HG03460 (cell line): ENCODE measurements around the gene TXNDC9.
A peak's percentile ranks its signal among the peaks of the same experiment; 100 is the strongest.
"Not testable (repeated sequence)": the region's sequence is repeated elsewhere in the genome, so short reads cannot be mapped to it uniquely, and the experiment has no call there.

Experiments
- ATAC-seq: cut with Tn5 transposase; IDR thresholded peaks from one replicate; pipeline ENCODE4 v1.9.1; 2021; ENCODE audit not compliant: unreplicated experiment

Gene TXNDC9

GRCh38 chr2:99336804-99337112 lies 625 bp upstream of the TXNDC9 start:
- peak; percentile 2 for ATAC-seq

- ATAC-seq: no peak
Measured at GRCh38 chr2:99325384-99325783, 10.7 kb downstream of the TXNDC9 start.

DNA sequence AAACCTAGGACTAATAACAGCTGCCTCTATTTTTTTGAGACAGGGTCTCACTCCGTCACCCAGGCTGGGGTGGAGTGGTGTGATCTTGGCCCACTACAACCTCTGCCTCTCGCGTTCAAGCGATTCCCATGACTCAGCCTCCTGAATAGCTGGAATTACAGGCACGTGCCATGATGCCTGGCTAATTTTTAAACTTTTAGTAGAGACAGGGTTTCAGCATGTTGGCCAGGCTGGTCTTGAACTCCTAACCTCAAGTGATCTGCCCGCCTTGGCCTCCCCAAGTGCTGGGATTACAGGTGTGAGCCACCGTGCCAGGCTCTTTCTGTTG lies 18.3 kb downstream of the TXNDC9 start:
- ATAC-seq: not testable (repeated sequence)

DNA sequence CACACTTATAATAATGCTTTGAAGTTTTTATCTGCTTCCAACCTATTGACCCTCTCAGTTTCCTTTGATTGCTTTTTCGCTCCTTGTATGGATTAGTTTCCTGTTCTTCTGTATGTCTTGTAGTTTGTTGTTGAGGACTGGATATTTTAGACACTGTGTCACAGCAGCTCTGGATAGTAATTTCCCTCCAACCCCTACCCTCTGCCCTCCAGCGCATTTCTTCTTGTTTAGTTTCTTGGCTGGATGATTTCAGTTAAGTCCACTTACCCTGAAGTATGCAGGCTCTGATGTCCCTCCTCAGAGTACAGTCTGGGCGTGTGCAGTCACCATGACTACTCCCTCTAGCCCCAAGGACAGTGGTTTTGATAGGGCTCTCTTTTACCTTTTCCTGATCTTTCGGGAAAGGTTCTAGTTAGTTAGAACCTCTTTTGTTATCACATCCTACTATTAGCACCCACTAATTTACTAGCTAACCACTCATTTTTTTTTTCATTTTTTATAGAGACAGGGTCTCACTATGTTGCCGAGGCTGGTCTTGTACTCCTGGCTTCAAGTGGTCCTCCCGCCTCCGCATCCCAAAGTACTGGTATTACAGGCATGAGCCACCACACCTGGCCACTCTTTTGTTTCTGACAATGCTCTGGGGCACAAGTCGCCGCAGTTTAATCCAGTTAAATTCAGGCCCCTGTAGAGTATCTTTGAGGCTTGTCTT lies 18.8 kb downstream of the TXNDC9 start:
- no peak for ATAC-seq

DNA sequence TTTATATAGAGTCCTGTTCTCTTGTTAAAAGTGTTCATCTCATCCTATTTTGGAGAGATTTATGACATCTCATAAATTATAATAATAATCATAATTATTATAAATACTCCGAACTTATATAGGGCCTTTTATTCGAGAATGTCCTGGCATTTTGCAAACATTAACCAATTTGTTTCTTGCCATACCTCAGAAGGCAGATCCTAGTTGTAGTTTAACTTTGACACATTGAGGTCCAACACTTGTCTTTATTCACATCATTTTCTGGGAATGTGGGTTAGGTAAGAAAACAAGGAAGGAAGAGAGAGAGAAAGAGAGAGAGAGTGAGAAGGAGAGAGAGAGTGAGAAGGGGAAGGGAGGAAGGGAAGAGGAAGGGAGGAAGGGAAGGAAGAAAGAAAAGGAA lies 35.0 kb downstream of the TXNDC9 start, which contains the start of gene LYG1:
LYG1 (minus strand) TSS at position 101 of the 400 bp plus-strand sequence. CDS start 5,527 bp downstream, outside the sequence.
- ATAC-seq: not testable (repeated sequence)

DNA sequence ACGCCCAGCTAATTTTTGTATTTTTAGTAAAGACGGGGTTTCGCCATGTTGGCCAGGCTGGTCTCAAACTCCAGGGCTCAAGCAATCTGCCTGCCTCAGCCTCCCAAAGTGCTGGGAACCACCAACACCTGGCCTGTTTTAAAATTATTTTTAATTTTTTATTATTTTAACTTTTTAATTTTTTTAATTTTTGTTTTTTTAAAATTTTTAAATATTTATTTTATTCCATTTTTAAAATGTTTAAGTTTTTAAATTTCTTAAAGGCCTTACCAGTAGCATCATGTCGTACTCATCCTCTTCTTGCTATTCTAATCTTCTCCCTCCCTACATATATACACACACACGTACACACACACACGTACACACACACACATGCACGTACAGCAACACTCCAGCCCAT lies 36.6 kb downstream of the TXNDC9 start:
- ATAC-seq: no peak

DNA sequence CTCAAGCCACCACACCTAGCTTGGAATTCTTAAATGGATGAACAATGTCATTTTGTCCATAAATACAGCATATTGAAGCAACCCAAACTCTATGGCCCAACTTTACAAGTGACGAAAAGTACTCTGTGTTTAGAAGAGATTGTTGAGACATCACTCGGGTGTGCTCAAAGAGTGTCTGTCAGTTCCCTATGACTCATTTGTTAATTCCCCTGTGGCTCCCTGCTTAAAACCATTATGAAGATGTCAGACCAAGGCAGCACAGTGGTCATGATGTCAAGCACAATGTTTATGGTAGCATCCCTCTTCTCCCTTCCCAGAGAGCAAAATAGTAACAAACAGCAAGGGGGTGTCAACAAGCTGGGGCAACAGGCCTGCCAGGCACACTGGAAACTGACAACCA lies 38.1 kb downstream of the TXNDC9 start:
- no peak for ATAC-seq

- no peak for ATAC-seq
Measured at GRCh38 chr2:99285526-99285925, 50.6 kb downstream of the TXNDC9 start.

- ATAC-seq: no peak
Measured at GRCh38 chr2:99279969-99280695, 56.0 kb downstream of the TXNDC9 start.

DNA sequence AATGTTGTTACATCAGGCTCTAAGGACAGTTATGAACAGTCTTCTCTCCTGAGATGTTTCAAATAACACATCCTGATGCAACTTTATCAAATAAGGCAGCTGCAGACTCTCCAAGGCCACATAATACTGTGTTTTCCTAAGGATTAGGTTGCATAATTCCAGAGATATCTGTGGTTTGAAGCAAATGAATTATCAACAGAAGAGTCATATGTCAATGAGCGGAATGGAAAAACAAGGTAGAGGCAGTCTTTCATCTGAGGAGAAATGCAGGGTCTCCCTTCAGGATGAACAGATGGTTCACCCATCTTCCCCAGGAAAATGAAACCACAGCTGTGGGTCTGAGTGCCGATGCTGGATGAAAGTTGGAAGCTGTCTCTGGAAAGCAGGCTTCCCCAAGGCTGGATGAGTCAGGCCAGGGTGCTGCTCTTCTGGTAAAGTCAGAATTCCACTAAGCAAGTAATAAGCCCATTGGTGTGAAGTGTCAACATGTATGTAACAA lies 57.3 kb downstream of the TXNDC9 start:
- no peak for ATAC-seq

- ATAC-seq: not testable (repeated sequence)
Measured at GRCh38 chr2:99278195-99278765, 57.9 kb downstream of the TXNDC9 start.

GRCh38 chr2:99275882-99276281 lies 60.3 kb downstream of the TXNDC9 start:
- ATAC-seq: no peak
